WERI-Rb-1 (cell line): Measurements from ENCODE around the gene SLC25A38.
"Not testable (repeated sequence)": the region's sequence is repeated elsewhere in the genome, so short reads cannot be mapped to it uniquely, and the experiment has no call there.

ENCODE experiments used
- DNase-seq: peaks from one replicate; pipeline ENCODE4 v3.0.0-alpha.2; 2020
- H3K27ac ChIP-seq: fragments of 250-450 bp; sonication (Bioruptor Pico); 2 replicates; pipeline ENCODE4 v1.5.1; 2020; ENCODE audit warnings: mild to moderate bottlenecking, moderate library complexity
- H3K27me3 ChIP-seq: fragments of 250-450 bp; sonication (Bioruptor Pico); 2 replicates; pipeline ENCODE4 v1.5.1; 2021; ENCODE audit warnings: mild to moderate bottlenecking, low read depth, moderate library complexity; ENCODE audit not compliant: insufficient read depth, severe bottlenecking
- H3K36me3 ChIP-seq: fragments of 250-450 bp; sonication (Bioruptor Pico); 2 replicates; pipeline ENCODE4 v1.5.1; 2020; ENCODE audit warnings: mild to moderate bottlenecking, moderate library complexity
- H3K4me3 ChIP-seq: 2 replicates; pipeline ENCODE4 v1.5.1; 2011; ENCODE audit warnings: low read depth, mild to moderate bottlenecking, control low read depth, low read length
- H3K9me3 ChIP-seq: fragments of 250-450 bp; sonication (Bioruptor Pico); 2 replicates; pipeline ENCODE4 v1.5.1; 2021; ENCODE audit warnings: mild to moderate bottlenecking, moderate library complexity; ENCODE audit not compliant: severe bottlenecking
- TF ChIP-seq, protein P1 (sequence below): IDR thresholded peaks from 2 replicates; pipeline ENCODE4 v1.5.1; 2011; ENCODE audit warnings: low read depth, mild to moderate bottlenecking, control low read depth, inconsistent platforms, low read length

The SLC25A38 gene

DNA sequence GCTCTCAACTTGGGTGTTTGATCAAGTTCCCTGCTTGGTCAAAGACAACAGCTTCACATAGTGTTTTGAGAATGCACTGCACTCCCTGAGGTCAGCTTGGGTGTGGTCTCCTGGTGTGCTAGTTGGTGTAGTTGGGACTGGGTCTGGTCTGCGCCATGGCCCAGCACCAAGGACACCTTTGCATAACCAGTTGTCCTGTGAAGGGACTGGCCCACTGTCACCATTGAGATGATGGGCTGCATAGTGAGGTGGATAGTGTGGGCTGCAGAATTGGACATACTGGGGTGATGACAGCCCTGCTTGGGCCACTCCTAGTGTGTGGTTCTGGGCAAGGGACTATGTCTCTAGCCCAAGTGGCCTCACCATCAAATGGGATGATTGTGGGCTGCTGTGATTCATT, 32.8 kb downstream of the SLC25A38 start:
- no peaks in the 10 kb centered on the region for H3K9me3 ChIP-seq
- peaks cover 41% of the 10 kb centered on the region for H3K36me3 ChIP-seq
- TF ChIP-seq, protein P1, sequence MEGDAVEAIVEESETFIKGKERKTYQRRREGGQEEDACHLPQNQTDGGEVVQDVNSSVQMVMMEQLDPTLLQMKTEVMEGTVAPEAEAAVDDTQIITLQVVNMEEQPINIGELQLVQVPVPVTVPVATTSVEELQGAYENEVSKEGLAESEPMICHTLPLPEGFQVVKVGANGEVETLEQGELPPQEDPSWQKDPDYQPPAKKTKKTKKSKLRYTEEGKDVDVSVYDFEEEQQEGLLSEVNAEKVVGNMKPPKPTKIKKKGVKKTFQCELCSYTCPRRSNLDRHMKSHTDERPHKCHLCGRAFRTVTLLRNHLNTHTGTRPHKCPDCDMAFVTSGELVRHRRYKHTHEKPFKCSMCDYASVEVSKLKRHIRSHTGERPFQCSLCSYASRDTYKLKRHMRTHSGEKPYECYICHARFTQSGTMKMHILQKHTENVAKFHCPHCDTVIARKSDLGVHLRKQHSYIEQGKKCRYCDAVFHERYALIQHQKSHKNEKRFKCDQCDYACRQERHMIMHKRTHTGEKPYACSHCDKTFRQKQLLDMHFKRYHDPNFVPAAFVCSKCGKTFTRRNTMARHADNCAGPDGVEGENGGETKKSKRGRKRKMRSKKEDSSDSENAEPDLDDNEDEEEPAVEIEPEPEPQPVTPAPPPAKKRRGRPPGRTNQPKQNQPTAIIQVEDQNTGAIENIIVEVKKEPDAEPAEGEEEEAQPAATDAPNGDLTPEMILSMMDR = no peak
- no peak overlapping the region for H3K4me3 ChIP-seq
- no peak overlapping the region for H3K27ac ChIP-seq
- H3K27me3 ChIP-seq = no peaks in the 10 kb centered on the region
- DNase-seq = no peak

DNA sequence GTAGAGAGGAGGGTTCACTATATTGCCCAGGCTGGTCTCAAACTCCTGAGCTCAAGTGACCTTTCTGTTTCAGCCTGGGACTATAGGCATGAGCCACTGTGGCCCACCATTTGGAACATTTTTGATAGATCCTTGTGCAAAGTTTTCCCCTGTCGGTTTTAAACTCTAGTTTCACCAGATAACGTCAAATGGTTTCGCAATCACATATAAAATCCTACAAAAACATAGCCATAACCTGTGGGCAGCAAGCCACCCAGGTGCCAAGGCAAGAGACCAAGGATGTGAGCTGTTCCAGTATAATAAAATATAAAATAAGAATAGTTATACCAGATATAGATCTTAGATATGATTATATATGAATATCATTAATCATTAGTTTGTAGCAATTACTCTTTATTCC, 33.8 kb downstream of the SLC25A38 start:
- not testable (repeated sequence) for H3K27ac ChIP-seq, DNase-seq, H3K4me3 ChIP-seq, H3K27me3 ChIP-seq, H3K9me3 ChIP-seq
- H3K36me3 ChIP-seq = peaks cover 31% of the 10 kb centered on the region

DNA sequence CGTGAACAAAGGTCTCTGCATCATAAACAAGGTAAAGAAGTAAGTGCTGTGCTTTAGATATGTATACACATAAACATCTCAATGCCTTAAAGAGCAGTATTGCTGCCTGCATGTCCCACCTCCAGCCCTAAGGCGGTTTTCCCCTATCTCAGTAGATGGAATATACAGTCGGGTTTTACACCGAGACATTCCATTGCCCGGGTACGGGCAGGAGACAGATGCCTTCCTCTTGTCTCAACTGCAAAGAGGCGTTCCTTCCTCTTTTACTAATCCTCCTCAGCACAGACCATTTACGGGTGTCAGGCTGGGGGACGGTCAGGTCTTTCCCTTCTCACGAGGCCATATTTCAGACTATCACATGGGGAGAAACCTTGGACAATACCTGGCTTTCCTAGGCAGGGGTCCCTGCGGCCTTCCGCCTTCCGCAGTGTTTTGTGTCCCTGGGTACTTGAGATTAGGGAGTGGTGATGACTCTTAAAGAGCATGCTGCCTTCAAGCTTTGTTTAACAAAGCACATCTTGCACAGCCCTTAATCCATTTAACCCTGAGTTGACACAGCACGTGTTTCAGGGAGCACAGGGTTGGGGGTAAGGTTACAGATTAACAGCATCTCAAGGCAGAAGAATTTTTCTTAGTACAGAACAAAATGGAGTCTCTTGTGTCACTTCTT, 35.5 kb downstream of the SLC25A38 start:
- not testable (repeated sequence) for H3K27me3 ChIP-seq, H3K4me3 ChIP-seq, H3K9me3 ChIP-seq
- peak; percentile 53 for DNase-seq
- Histone ChIP-seq H3K36me3 (peaks cover 14% of the 10 kb centered on the region), H3K27ac (peak overlapping the region; percentile 74)

DNA sequence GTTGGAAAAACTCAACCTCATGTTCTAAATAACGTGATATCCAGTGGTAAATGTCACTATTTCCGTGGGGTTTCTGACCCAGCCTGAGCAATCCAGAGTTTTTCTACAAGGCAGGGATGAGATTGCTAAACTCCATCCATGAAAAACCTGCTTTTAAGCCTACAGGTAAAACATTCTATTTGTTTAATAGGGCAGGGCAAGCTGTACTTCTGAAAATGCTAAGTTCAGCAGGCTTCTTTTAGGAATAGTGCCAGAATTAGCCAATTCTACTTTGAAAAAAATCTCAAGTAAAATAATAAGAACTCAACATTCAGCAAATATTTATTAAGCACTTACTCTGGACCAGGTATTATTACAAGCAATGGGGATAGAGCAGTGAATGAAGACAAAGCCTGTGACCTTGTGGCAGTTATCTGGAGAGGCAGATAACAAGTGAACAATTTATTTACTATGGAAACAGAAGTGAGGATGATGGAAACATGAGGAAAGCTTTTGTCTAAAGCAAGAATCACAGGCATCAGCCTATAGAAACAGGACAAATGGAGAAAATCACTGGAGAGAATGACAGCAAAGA, 36.7 kb downstream of the SLC25A38 start:
- TF ChIP-seq, protein P1 = no peak
- Histone ChIP-seq H3K9me3 (no peaks in the 10 kb centered on the region), H3K4me3 (no peak overlapping the region), H3K27ac (no peak overlapping the region; the same call in 1 of the 2 replicates), H3K36me3 (peaks cover 2% of the 10 kb centered on the region; the same call in 1 of the 2 replicates), H3K27me3 (no peaks in the 10 kb centered on the region)
- DNase-seq = no peak

DNA sequence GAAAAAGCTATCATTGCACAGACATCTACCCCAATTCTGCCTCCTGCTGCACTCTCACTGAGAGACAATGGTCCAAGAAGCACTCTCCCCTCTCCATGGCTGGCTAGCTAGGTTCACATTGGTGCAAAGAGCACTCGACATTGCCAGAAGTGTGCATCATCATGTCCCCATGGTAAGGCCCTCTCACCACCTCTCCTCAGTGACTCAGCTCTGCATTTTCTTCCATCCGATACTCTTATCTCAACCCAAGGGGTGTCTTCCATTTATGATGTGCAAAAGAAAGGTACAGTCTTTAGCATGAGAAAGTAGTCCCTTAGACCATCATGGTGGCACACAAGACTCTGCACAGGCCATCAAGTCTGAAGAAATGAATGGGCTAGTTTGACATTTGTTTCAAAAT, 37.4 kb downstream of the SLC25A38 start:
- H3K9me3 ChIP-seq = no peaks in the 10 kb centered on the region
- no peak for DNase-seq
- H3K36me3 ChIP-seq = no peaks in the 10 kb centered on the region
- H3K27ac ChIP-seq = no peak overlapping the region
- TF ChIP-seq, protein P1 = no peak
- no peak overlapping the region for H3K4me3 ChIP-seq
- H3K27me3 ChIP-seq = no peaks in the 10 kb centered on the region

DNA sequence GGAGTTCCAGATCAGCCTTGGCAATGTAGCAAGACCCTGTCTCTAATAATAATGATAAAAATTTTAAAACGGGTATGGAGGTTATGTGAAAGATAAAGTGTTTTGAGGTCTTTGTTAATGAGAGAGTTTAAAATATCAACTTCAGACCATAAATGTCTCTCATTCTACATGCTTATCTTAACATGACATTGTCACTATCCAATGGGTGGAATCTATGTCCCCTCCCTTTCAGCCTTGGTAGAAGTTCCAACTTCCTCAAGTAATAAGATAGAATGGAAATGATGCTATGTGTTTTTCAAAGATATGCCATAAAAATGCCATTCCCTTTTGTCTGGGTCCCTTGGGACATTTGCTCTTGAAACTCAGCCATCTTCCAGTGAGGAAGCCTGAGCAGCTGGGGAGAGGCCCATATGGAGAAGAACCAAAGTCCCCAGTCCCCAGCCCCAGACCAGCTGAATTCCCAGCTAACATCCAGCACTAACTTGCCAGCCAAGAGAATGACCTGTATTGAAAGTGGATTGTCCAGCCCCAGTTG, 40.3 kb downstream of the SLC25A38 start:
- H3K9me3 ChIP-seq = no peaks in the 10 kb centered on the region
- no peaks in the 10 kb centered on the region for H3K27me3 ChIP-seq
- no peak overlapping the region for H3K27ac ChIP-seq
- no peak for DNase-seq
- no peak overlapping the region for H3K4me3 ChIP-seq
- TF ChIP-seq, protein P1 = no peak
- H3K36me3 ChIP-seq = no peaks in the 10 kb centered on the region

DNA sequence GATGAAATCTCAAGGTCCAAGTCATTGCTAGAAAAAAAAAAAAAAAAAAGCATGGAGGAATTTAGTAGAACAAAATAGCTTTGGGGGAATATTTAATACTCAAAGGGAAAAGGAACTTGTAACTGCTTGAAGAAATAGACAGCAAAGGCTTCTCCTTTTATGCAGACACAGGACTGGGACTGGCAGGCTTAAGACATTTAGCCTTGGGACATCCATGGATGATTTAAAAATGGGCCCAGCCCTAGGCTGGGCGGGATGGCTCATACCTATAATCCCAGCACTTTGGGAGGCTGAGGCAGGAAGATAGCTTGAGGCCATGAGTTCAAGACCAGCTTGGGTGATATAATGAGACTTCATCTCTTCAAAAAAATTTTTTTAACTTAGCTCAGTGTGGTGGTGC, 43.1 kb downstream of the SLC25A38 start:
- TF ChIP-seq, protein P1 = no peak
- Histone ChIP-seq H3K27ac (no peak overlapping the region), H3K9me3 (no peaks in the 10 kb centered on the region), H3K4me3 (no peak overlapping the region), H3K27me3 (no peaks in the 10 kb centered on the region), H3K36me3 (no peaks in the 10 kb centered on the region)
- no peak for DNase-seq
